Stimulated activated CD4-positive, alpha-beta T cell treated with anti-CD3 and anti-CD28 coated beads, Interleukin-1b, Interleukin-23, amount 100 ng/mL, for 48 hours (primary cell): ENCODE measurements around the gene PLA2G4F.

ENCODE experiments used
- DNase-seq: peaks from one replicate; pipeline ENCODE4 v3.0.0-alpha.2; 2020

Gene PLA2G4F

DNA sequence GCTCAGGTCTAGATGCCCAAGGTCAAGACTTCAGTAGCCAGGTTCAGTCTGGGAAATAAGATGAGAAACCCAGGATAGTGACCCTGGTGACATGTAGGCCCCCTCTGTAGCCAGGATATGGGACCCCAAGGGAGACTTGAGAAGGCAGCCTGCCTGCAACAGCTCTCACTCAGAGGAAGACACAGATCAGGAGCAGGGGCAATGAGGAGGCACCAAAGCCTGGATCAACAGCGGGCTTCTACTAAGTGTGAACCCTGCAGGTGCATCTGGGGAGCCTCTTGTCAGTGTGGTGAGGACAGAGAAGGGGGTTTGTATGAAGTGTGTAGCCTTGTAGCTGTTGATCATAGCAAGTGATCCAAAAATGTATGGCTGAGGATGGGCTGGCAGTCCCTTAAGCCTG is 25.4 kb downstream of the PLA2G4F start:
- no peak for DNase-seq

DNA sequence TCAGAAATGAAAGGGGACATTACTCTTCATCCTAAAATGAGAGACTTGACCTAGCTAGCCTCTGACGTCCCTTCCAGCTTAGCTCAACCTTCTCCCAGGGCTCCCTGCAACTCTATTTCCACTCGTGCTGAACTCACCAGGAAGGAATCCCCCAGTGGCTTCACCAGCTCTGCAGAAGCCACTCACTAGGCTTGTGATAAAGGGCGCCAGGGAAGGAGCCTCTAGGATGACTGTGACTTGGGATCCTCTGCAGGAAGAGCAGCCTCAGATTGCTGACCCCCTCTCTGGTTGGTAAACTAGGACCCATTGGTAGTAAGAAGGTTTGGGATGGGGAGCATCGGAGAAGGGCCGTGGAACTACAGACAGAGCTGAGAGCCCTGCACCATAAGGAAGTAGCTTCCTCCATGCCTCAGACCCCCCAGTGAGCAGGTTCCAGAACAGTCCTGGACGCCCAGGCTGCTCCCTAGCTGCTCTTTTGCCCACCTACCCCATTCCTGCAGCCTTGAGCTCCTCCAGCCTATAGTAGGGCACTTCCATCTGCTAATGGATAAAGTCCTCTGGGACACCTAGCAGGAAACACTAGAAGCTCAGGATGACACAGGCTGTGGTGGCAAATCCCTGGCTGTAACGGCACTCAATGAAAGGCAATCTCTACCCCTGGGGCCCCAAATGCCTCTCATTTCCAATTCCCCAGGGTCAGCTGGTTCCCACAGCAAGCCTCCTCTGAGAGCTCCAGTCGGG is 26.0 kb downstream of the PLA2G4F start:
- no peak for DNase-seq

DNA sequence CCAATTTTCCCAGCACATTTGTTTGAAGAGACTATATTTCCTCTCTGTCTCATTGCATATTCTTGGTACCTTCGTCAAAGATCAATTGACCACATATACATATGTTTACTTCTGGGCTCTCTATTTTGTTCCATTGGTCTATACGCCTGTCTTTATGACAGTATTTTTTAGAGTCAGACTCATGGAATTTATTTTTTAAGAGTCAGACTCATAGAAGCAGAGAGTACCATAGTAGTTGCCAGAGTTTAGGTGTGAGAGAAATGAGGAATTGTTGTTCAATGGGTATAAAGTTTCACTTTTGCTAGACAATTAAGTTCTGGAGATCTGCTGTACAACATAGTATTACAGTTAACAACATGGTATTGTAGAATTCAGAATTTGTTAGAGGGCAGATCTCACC is 27.1 kb downstream of the PLA2G4F start:
- DNase-seq = no peak

GRCh38 chr15:42128476-42128875 is 28.0 kb downstream of the PLA2G4F start:
- DNase-seq = no peak

DNA sequence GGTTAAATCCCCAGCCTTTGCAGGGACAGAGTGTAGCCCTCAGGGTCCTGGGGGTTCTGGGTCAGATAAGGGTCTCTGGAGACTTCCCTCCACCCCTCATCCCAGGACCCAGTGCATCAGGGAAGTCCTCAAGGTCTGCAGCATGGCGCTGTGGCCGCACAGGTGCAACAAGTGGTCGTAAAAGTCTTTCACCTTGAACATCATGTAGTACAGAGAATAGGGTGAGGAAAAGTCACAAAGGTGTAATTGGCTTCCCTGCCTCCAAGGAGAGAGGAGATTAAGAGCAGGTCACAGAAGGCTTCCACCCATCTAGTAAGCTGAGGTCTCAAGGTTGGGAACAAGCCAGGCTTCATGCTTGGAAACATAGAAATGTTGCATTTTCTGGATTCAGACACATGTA is 32.9 kb downstream of the PLA2G4F start:
- no peak for DNase-seq

DNA sequence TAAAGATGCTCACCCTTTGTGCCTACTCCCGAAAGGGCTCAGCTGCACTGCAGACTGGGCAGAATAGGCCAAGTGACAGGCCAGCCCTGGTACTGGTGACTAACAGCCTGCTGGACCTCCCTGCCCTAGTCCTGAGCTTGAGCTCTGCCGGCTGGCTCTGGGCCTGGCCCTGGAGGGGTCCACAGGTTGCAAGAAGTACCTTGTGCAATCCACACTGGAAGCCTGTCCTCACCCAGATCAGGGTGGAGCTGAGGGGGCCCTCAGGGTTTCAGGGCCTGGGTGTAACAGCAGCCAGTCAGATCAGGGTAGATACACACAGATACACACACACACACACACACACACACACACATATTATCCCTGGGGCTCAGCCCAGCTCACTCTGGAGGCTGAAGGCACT is 34.8 kb downstream of the PLA2G4F start:
- DNase-seq = no peak

- no peak for DNase-seq
Observed at GRCh38 chr15:42121021-42121420, 35.4 kb downstream of the PLA2G4F start.

DNA sequence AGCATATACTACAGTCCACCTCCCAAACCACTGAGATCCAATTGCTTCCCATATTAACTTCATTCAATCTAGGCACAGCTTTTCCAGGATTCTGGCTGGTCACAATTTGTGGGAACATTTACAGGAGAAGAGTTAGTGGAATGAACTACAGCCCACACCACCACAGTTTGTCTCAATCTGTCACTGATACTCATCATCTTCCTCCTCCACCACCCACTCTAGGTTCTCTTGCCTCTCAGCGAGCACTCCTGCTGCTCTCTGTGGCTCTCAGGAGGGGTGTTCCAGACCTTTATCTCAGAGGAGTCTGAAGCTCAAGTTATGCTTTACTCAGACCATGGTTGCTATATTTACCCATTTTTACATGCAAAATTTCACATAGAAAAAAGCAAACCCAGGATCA is 36.2 kb downstream of the PLA2G4F start:
- DNase-seq = no peak

DNA sequence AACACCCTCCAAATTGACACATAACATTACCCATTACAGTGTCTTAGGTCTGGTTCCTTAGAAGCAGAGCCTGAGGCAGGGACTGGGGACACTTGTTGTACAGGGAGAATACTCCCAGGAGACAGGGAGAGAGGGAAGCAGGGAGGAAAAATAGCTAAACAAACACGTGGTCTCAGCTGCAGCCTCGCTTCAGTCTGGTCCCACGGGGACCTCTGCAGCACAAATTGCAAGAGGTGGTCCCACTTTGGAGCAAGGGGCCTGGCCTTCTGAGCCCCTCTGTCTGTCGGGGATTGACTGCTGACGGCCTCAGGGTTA is 37.0 kb downstream of the PLA2G4F start:
- DNase-seq = no peak

- no peak for DNase-seq
Observed at GRCh38 chr15:42118650-42119445, 37.6 kb downstream of the PLA2G4F start.

DNA sequence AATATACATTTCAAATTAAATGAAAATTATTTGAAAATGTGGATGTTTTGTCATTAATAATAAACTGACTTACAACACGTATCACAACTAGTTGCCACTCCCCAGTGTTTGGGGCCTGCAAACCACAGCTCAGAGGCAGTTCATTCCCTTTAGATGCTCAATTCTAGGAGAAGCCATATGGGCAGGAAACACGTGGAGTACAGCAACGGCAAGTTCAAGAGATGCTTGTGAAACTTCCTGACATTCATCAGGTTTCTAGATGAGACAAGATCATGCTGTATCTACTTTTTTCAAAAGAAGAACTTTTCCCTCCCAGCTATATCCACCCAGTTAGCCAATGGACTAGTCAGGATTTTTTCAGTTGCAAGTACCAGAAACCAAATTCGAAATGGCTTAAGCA is 44.5 kb downstream of the PLA2G4F start:
- no peak for DNase-seq

DNA sequence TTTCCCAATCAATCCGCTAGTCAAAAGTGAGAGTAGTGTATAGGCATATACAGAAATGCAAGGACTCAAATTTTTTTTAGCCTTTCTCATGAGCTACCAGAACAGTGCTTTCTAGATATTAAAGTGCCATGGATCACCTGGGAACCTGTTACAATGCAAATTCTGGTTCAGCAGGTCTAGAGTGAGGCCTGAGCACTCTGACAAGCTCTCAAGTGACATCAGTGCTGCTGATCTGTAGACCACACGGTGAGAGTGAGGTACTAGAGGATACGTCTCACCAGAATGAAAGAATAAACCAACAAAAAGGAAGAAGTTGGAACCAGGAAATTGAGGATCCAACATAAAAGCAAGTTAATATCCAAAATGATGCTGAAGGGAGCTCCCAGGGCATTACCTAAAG is 46.1 kb downstream of the PLA2G4F start:
- no peak for DNase-seq

- DNase-seq = no peak
Observed at GRCh38 chr15:42108806-42109205, 47.6 kb downstream of the PLA2G4F start.

DNA sequence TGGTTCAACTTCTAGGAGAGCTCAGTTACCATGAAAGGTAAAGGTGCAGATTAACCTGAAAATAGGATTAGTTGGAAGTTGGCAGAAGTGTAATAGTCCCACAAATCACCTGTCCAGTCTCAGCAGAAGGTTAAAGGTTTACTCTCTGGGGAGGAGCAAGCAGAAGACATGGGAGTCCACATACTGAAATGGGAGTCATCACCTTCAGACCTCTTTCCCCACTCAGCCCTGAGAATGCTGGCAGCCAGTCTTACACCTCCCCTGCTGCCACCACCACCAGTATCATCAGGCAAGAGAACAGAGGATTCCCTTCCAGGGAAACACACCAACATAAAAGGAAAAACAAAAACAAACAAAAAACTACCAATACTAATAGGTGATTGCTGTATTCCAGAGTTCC is 48.2 kb downstream of the PLA2G4F start:
- DNase-seq = no peak

DNA sequence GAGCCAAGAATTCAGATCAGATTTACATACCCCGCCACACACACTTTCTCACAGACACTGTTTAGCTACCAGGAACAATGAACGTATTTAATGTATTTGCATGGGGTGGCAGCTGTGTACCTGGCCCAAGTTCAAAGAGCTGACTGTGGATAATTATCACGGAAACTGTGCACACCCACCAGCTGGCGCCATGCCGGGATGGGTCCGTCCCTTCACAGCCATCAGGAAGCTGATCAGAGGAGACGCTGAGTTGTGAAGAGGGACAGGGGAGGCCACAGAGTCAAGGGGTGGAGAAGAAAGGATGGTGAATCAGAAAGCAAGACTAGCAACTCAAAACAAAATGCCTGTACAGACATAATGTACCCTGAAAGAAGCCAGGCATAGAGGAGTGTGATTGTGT is 49.0 kb downstream of the PLA2G4F start:
- peak; percentile 78 for DNase-seq

- no peak for DNase-seq
Observed at GRCh38 chr15:42106288-42106687, 50.1 kb downstream of the PLA2G4F start.

DNA sequence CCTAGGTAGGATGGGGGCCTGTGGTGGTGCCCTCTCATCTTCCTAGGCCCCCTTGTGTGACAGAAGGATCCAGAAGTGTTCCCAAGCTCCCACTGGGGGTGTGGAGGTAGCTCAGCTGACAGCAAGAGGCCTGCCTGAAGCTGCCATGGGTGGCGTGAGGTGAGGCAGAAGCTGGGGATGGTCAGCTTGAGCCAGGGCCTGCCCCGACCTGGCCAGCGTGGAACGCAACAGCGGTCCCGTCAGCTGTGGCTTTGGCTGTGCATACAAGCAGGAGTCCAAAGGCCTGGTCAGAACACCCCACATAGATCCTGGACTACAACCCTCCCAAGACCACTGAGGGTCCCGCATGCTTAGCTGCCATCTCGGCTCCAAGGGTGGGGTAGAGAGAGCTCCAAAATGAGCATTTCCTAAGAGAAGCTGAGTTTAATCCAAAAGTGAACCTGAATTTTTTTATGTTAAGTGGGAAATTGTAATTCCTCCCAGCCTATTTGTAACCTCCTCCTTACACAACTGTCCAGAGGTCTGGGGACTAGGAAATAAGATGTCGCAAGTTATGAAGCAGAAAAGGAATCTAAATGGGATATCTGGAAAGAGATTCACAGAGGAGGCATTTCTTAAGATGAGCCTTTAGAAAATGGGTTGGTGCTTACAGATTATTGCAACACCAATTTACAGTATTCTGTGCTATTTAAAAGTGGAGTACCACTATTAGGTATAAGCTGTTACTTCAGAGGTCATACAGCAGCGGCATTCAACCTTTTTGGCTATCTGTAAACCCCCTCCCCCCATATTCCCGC is 52.1 kb downstream of the PLA2G4F start:
- no peak for DNase-seq

GRCh38 chr15:42102646-42103235 is 53.7 kb downstream of the PLA2G4F start:
- no peak for DNase-seq

DNA sequence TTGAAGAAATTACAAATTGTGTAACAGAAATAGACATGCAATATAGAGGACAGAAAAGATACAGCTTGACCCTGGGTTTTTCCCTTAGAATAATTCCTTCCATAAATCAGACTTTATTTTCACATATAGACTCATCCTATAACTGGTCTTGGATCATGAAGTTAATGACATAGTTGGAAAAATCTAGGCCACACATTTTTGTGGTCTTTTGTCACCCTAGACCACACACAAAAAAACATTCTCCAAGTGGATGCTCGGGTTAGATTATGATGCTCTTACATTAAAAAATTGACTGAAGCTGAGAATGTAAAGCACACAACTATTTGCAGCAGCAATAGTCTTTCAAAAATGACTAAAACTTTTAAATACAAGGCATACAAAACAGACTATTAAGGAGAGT is 54.6 kb downstream of the PLA2G4F start:
- no peak for DNase-seq

DNA sequence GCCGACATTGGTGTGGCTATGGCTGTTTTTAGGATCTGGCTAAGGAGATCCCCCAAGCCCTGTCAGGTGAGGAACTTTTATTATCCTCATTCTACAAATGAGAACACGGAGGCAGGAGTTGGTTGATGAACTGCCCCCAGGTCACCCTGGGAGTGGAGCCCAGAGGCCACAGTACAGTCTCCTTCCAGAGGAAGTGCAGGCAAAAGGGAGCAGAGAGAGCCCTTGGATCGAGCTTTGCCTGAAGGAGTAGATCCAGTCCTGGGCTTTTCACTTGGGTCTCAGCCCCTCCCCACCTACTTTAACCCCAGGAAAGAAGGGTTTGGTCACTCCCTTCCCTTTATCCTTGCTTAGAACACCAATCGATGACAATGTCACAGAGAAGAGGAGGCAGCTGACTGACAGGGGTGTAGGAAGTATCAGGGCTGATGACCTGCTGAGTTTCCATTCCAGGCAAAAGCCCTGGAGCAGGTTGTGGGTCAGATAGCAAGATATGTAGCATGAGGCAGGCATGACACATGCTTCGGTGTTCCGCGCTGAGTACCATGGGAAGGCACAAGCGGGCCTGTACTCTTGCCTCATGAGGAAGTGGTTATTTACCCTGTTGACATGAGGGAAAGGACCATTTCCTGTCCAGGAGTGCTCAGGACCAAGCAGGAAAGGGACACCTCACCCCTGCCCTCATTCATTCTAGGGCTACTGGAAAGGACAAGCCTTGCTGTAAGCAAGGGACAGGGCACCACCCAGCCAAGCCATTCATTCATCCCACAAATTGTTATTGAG is 56.2 kb downstream of the PLA2G4F start:
- no peak for DNase-seq

GRCh38 chr15:42097018-42097417 is 59.4 kb downstream of the PLA2G4F start:
- DNase-seq = no peak

DNA sequence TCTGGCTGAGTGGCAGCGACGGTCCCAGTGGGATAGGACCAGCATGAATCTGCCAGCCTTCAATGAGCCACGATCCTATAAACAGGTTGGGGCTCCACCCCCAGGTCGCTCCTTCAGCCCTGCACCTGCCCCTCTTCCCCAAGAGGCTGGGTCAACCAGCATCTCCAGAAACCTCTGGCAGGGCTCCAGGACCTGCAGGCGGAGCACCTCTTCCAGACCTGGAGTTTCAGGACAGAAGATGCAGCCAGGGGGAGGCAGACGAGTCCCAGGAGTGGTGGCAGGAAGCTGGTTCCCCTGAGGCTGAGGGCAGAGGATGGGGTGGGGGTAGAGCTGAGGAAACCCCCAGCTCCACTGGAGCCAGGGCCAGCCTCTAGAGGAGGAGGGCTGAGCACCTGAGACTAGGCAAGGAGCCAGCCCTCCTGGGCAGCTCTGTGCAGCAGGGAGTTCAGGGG is 61.9 kb downstream of the PLA2G4F start, which contains the start of gene PLA2G4D:
Gene PLA2G4D (minus strand): TSS at position 51 of the 452 bp plus-strand sequence. CDS start 103 bp downstream, outside the sequence.
- DNase-seq = no peak
